ENCODE results near the gene HEATR9. TPM values are rescaled to one million over a fixed set of nuclear protein-coding genes. Genes with fewer than 3 reads are reported as not detected.

HEATR9 gene
- total and polyA plus RNA-seq, 2 donors (not counting 3 experiments of a cell fraction or from before 2014, with no cell fraction given): not detected

DNA sequence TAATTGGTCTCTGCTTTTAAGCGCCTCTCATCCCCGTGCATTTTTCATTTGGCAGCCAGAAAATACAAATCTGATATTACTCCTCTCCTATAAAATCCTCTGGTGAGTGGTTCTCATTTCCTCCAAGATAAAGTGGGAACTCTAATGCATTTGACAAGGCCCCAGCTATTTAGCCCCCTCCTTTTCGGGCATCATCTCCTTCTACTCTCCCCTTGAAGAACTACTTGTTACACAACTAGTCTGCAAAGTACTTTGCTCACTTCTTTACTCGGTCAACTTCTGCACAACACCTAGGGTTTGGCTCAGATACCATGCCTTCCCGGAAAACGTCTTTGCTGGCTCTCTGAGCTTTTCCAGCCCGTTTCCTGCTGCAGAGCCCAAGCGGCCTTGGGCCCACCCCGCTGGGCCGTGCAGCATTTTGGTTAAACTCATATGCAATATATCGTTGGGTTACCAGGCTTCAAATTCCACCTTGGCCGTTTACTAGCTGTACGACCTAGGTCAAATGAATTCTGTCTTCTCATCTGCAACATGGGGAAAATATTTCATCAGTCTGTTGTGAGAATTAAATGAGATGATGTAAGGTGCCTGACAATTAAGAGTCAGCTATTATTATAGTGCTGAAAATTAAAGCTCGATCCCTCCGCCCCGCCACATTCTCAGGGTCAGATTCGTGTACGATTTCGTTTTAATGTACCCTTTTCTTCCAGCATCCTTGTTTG lies 60.3 kb downstream of the HEATR9 start:
- ChIA-PET POLR2A (interaction anchor here (0.7 to 2.7 kb wide), 7 partner anchors 9 to 44 kb away, joined by 3 to 39 read pairs (median 6); no protein-coding TSS in a partner anchor), CTCF (interaction anchor here (0.8 to 11.8 kb wide), 16 partner anchors 9 to 196 kb away, joined by 3 to 453 read pairs (median 4); no protein-coding TSS in a partner anchor)
- BruUV-seq (replicated peaks): TSS peak; percentile 84
- FAIRE-seq (no peak), DNase-seq (ENCODE audit: low read depth, low spot score) (no peak)
- H3K27me3 ChIP-seq (ENCODE audit: control insufficient read depth in 2 of 2, insufficient read depth in 2 of 2, low read length in 2 of 2): no peaks in the 10 kb centered on the region
- no peaks in the 10 kb centered on the region for H3K9me1 ChIP-seq (replicated peaks; ENCODE audit: control insufficient read depth, extremely low read depth, insufficient read depth, low read length)
- H3K79me2 ChIP-seq (ENCODE audit: control insufficient read depth, insufficient read depth, low read length): peaks cover 41% of the 10 kb centered on the region
- H4K20me1 ChIP-seq (replicated peaks; ENCODE audit: control insufficient read depth, extremely low read depth, insufficient read depth, low read length): peaks cover 7% of the 10 kb centered on the region
- peaks cover 35% of the 10 kb centered on the region for H3K4me1 ChIP-seq (ENCODE audit: control insufficient read depth, extremely low read depth, insufficient read depth, low read length)
- no peak for TF ChIP-seq POLR2A (IDR thresholded peaks at IDR 0.05; ENCODE audit: low read depth, low read length)
- no peak for TF ChIP-seq POLR2AphosphoS5 (IDR thresholded peaks at IDR 0.05; ENCODE audit: insufficient read depth, low read depth, low read length)
- TF ChIP-seq GATA2 (IDR thresholded peaks at IDR 0.05; ENCODE audit: insufficient read depth, insufficient read length, low read depth, low read length): no peak
- TF ChIP-seq JUN (IDR thresholded peaks at IDR 0.05; ENCODE audit: borderline replicate concordance, insufficient read depth, insufficient read length, low read depth): no peak
- no peak for TF ChIP-seq MYC (IDR thresholded peaks at IDR 0.05; ENCODE audit: low read depth, low read length)
- TF ChIP-seq, protein P1, sequence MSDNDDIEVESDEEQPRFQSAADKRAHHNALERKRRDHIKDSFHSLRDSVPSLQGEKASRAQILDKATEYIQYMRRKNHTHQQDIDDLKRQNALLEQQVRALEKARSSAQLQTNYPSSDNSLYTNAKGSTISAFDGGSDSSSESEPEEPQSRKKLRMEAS (IDR thresholded peaks at IDR 0.05; ENCODE audit: insufficient read depth, insufficient read length): no peak
- peak overlapping the region; percentile 69 for H3K4me2 ChIP-seq (ENCODE audit: insufficient read depth, low read length)
- dilution Hi-C loops (cut with MboI; ENCODE audit: extremely low pct_ligation_motif_present, low sequenced_read_pairs) (no loop called here), intact Hi-C loops (cut with micrococcal nuclease) (loop anchor here (2.0 to 10.0 kb wide), 4 partner anchors 266 to 564 kb away; partner anchors contain the start of genes SLFN11, SLFN12 and SLFN5)
- H3K9ac ChIP-seq (replicated peaks; ENCODE audit: extremely low read depth, insufficient read depth, low read length): peak overlapping the region; percentile 93
- H3K9me3 ChIP-seq (replicated peaks; ENCODE audit: control insufficient read depth, insufficient read depth, low read length): no peaks in the 10 kb centered on the region
- no peaks in the 10 kb centered on the region for H3K36me3 ChIP-seq (ENCODE audit: control insufficient read depth in 2 of 2, extremely low read depth in 1 of 2, insufficient read depth in 2 of 2, low read length in 2 of 2)
- H3K27ac ChIP-seq (ENCODE audit: insufficient read depth, low read depth, low read length): peak overlapping the region; percentile 90
- peak overlapping the region; percentile 73 for H2AFZ ChIP-seq (ENCODE audit: low read depth, low read length)
- H3K4me3 ChIP-seq (replicated peaks in 1 of 3; ENCODE audit: insufficient read depth in 1 of 3, low read depth in 1 of 3, low read length in 3 of 3): peak overlapping the region in 2 of 3 experiments; percentile 81 to 96

Measured in endothelial cell of umbilical vein (primary cell).